Peyer's patch (tissue), 4 donors: Measurements from ENCODE around the gene HEMK1.

ENCODE experiments used
- POLR2A ChIP-seq, 2 donors: fragments of 450-650 bp; IDR thresholded peaks; one replicate each; pipeline ENCODE4 v1.5.1; 2017; ENCODE audit warnings: antibody characterized with exemption in 2 of 2, mild to moderate bottlenecking in 2 of 2, moderate library complexity in 2 of 2
- TF ChIP-seq, protein P1 (sequence below), 6 experiments: fragments of 450-650 bp in 4 of 6; fragments of 200-600 bp in 2 of 6; sonication (generic) in 1 of 6; IDR thresholded peaks; one replicate each; pipeline ENCODE4 v1.5.1; 2017 to 2019; ENCODE audit warnings: antibody characterized with exemption in 6 of 6, mild to moderate bottlenecking in 3 of 6, moderate library complexity in 1 of 6

DNA sequence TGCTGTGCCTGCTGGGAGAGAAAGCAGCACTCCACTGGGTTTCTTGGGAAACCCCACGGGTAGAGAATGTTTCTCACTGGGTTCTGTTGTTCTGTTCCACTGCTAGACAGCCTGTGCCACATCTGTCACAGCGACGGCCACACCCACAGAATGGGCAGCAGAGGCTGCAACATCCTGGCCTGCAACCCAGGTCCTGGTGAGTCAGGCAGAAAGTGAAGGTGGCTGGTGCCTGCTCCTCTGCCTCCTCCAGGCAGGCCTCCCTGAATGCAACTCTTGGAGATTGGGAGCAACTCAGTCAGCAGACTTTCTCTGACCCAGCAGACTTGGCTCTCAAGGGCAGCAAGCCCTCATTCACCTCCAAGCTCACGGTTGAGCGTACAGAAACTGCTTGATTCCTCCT, 14.8 kb upstream of the HEMK1 start:
- TF ChIP-seq, protein P1, sequence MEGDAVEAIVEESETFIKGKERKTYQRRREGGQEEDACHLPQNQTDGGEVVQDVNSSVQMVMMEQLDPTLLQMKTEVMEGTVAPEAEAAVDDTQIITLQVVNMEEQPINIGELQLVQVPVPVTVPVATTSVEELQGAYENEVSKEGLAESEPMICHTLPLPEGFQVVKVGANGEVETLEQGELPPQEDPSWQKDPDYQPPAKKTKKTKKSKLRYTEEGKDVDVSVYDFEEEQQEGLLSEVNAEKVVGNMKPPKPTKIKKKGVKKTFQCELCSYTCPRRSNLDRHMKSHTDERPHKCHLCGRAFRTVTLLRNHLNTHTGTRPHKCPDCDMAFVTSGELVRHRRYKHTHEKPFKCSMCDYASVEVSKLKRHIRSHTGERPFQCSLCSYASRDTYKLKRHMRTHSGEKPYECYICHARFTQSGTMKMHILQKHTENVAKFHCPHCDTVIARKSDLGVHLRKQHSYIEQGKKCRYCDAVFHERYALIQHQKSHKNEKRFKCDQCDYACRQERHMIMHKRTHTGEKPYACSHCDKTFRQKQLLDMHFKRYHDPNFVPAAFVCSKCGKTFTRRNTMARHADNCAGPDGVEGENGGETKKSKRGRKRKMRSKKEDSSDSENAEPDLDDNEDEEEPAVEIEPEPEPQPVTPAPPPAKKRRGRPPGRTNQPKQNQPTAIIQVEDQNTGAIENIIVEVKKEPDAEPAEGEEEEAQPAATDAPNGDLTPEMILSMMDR (IDR thresholded peaks at IDR 0.05): no peak
- no peak for TF ChIP-seq POLR2A (IDR thresholded peaks at IDR 0.05)
